ENCODE data around the gene ZNF587.
"Not testable (repeated sequence)": the region's sequence is repeated elsewhere in the genome, so short reads cannot be mapped to it uniquely, and the experiment has no call there.

Gene ZNF587

DNA sequence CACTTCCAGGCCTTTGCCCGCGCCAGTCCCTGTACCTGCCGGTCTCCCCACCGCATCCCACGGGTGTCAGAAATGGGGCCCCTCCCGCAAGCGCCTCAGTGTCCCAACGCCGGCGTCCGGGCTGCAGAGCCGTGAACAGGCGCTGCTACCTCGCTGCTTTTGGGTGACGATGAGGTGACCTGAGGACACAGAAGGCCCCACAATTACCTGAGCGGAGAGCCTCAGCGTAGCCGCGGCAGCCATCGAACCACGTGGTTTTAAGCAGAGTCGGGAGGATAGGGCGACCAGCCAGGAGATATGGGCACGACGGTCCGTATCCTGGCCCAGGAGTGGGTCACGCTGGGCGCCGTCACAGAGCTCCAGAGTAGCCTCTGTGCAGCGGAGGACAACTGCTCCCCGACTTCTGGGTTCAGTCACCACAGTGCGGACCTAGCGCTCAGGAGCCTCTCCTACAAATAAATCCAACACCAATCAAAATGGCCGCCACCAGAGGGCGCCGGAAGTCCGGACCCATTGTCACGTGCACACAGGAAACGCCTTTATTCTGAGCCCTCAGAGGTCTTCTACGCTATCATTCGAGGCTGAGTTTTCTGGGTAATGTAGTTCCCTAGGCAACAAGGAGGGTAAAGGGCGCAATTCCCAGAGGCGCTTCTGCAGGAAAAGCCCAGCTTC, 39.0 kb downstream of the ZNF587 start, which contains the start of gene ZNF814:
Gene ZNF814 (minus strand): TSS at position 478 of the 672 bp plus-strand sequence. CDS start 235 bp downstream, at position 243.
- peak; percentile 84 for DNase-seq

DNA sequence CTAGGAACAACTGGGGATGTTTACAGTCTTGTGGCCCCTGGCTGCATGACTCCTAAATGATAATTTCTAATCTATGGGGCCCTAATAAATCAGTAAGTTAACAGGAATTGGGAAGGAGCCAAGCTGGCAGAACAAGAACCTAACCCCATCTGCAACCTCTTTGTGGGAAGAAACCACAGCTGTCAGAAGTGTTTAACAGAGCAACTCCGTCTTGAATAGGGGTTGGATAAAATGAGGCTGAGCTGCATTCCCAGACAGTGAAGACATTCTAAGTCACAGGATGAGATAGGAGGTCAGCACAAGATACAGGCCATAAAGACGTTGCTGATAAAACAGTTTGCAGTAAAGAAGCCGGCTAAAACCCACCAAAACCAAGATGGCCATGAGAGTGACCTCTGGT, 41.0 kb downstream of the ZNF587 start:
- not testable (repeated sequence) for DNase-seq

DNA sequence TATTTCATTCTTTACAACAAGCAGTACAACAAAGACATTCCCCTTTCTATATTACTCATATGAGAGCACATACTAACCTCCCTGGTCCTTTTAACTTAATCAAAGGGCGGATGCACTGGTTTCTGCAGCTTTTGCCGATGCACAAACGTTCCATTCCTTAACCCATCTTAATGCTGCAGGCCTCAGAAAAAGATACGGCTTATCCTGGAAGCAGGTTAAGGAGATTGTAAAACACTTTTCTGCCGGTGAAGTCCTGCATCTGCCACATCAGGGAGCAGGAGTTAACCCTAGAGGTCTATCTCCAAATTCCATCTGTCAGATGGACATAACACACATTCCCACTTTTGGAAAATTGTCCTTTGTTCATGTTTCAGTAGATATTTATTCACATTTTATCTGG, 50.7 kb downstream of the ZNF587 start:
- DNase-seq, result no peak

DNA sequence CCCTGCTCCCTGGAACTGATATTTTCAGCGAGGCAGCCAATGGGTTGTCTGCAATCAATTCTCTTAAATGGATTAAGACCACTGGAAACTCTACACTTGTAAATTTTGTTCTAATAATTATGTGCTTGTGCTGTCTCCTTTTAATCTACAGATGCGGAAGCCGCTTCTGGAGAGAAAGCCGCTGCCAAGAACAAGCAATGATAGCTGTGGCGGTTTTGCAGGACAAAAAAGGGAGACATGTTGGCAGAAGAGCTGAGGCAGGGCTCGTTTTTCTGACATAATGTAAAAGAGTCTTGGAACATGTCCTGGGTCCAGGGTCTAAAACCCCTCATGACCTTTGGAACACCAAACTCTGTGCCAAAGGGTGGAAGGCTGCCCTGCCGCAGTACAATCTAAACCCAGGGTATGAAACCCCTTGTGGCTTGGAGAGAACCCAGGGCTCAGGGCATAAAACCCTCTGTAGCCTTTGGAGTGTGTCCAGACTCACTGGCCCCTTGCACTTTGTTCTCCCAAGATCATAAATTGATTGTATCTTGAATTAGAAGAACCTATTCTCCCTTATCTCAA, 54.0 kb downstream of the ZNF587 start:
- DNase-seq, result no peak

DNA sequence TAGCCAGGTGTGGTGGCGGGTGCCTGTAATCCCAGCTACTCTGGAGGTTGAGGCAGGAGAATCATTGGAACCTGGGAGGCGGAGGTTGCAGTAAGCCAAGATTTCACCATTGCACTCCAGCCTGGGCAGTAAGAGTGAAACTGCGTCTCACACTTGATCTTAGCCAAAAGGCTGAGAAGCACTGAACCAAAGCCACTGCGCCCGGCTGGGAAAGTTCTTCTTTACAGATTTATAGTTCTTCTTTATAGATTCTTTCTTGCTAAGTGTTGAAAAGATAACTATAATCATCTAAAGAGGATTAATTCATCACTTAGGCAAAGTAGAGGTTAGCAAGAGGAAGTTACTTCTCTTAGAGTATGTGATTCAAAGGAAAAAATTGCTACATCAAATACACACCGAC, 55.6 kb downstream of the ZNF587 start:
- no peak for DNase-seq

DNA sequence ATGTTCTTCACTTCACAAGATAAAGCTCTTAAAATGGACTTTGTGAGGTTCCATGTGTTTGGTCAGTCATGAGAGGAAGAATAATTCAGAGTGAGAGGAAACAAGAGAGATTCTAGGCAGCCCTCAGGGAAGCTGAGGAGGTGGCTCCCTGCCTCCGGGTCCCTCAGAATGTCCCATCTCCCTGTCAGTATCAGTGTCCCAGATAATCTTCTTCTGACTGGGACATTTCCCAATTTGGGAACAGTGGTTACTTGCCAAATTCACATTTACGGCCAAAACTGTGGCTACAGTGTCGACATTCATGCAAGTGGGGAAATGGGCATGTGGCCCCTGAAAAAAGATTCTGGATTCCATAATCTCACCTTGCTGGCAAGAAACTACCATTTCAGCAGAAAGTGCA, 57.7 kb downstream of the ZNF587 start:
- no peak for DNase-seq

DNA sequence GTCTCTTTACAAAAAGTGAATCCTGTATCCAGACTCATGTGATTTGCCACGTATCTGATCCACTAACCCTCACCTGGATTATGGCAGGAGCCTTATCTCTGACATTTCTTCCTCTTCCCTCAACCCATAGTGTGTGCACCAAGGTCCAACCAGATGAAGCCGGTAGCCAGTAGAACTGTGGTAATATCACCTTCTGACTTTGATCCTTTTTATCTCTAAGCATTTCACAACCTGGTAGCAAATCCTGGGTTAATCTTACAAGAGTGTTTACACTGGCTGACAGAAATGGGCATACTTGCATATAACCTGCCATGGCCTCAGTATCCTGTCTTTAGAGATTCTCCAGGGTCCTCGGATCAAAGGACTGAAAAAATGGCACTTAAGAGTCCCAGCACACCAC, 64.9 kb downstream of the ZNF587 start:
- DNase-seq, result no peak
